ENCODE data around the gene TRAF2. TPM values are rescaled to one million over a fixed set of nuclear protein-coding genes. Genes with fewer than 3 reads are reported as not detected.
A peak's percentile ranks its signal among the peaks of the same experiment; 100 is the strongest.
"Not testable (repeated sequence)": the region's sequence is repeated elsewhere in the genome, so short reads cannot be mapped to it uniquely, and the experiment has no call there.

The TRAF2 gene
- 4.7 TPM for total RNA-seq

GRCh38 chr9:136885950-136886578 is at the start of gene TRAF2:
TRAF2 (plus strand) TSS chr9:136886516; CDS start chr9:136898741, 12,225 bp downstream.
- peaks cover 15 to 35% (median 16%) of the 10 kb centered on the region in 3 donors for H3K4me1 ChIP-seq (ENCODE audit: control insufficient read depth in 3 of 3, insufficient read depth in 3 of 3, low read length in 3 of 3)
- no peaks in the 10 kb centered on the region for H3K9me3 ChIP-seq (ENCODE audit: control insufficient read depth in 3 of 3, low read length in 3 of 3)
- peak within 1 kb of the TSS; percentile 65 to 81 (median 78) for H3K4me3 ChIP-seq (ENCODE audit: low read length in 3 of 3)
- no peaks in the 10 kb centered on the region for H3K27me3 ChIP-seq (ENCODE audit: control insufficient read depth in 3 of 3, insufficient read depth in 3 of 3, low read length in 3 of 3)
- peaks cover 3 to 4% (median 3%) of the 10 kb centered on the region in 3 donors for H3K36me3 ChIP-seq (ENCODE audit: control insufficient read depth in 3 of 3, insufficient read depth in 3 of 3, low read length in 3 of 3)
- H3K9ac ChIP-seq (ENCODE audit: low read depth in 1 of 3, low read length in 3 of 3), result peak within 1 kb of the TSS; percentile 70 to 87 (median 84)
- peak within 1 kb of the TSS; percentile 75 for H3K27ac ChIP-seq (ENCODE audit: low read depth, low read length)

GRCh38 chr9:136837146-136837855 is 49.0 kb upstream of the TRAF2 start:
- peaks cover 13 to 33% (median 31%) of the 10 kb centered on the region in 3 donors for H3K36me3 ChIP-seq (ENCODE audit: control insufficient read depth in 3 of 3, insufficient read depth in 3 of 3, low read length in 3 of 3)
- H3K4me1 ChIP-seq (ENCODE audit: control insufficient read depth in 3 of 3, insufficient read depth in 3 of 3, low read length in 3 of 3), result peaks cover 18 to 19% (median 18%) of the 10 kb centered on the region in 3 donors
- no peaks in the 10 kb centered on the region for H3K9me3 ChIP-seq (ENCODE audit: control insufficient read depth in 3 of 3, low read length in 3 of 3)
- H3K27ac ChIP-seq (ENCODE audit: low read depth, low read length), result no peak overlapping the region
- no peak overlapping the region for H3K4me3 ChIP-seq (ENCODE audit: low read length in 3 of 3)
- no peak overlapping the region for H3K9ac ChIP-seq (ENCODE audit: low read depth in 1 of 3, low read length in 3 of 3)
- no peaks in the 10 kb centered on the region for H3K27me3 ChIP-seq (ENCODE audit: control insufficient read depth in 3 of 3, insufficient read depth in 3 of 3, low read length in 3 of 3)

- H3K27me3 ChIP-seq (ENCODE audit: control insufficient read depth in 3 of 3, insufficient read depth in 3 of 3, low read length in 3 of 3); H3K9ac ChIP-seq (ENCODE audit: low read depth in 1 of 3, low read length in 3 of 3); H3K9me3 ChIP-seq (ENCODE audit: control insufficient read depth in 3 of 3, low read length in 3 of 3); H3K27ac ChIP-seq (ENCODE audit: low read depth, low read length); H3K4me3 ChIP-seq (ENCODE audit: low read length in 3 of 3): not testable (repeated sequence)
- peaks cover 13 to 22% (median 21%) of the 10 kb centered on the region in 3 donors for H3K4me1 ChIP-seq (ENCODE audit: control insufficient read depth in 3 of 3, insufficient read depth in 3 of 3, low read length in 3 of 3)
- H3K36me3 ChIP-seq (ENCODE audit: control insufficient read depth in 3 of 3, insufficient read depth in 3 of 3, low read length in 3 of 3), result peaks cover 7 to 29% (median 26%) of the 10 kb centered on the region in 3 donors
These were observed 48.4 kb upstream of the TRAF2 start for GRCh38 chr9:136837856-136838277.

GRCh38 chr9:136838314-136839228 is 47.7 kb upstream of the TRAF2 start:
- H3K9me3 ChIP-seq (ENCODE audit: control insufficient read depth in 3 of 3, low read length in 3 of 3), result no peaks in the 10 kb centered on the region
- peak overlapping the region in 1 of 3 donors; percentile 16 for H3K9ac ChIP-seq (ENCODE audit: low read depth in 1 of 3, low read length in 3 of 3)
- H3K36me3 ChIP-seq (ENCODE audit: control insufficient read depth in 3 of 3, insufficient read depth in 3 of 3, low read length in 3 of 3), result peaks cover 7 to 29% (median 26%) of the 10 kb centered on the region in 3 donors
- no peak overlapping the region for H3K4me3 ChIP-seq (ENCODE audit: low read length in 3 of 3)
- H3K27me3 ChIP-seq (ENCODE audit: control insufficient read depth in 3 of 3, insufficient read depth in 3 of 3, low read length in 3 of 3), result no peaks in the 10 kb centered on the region
- peaks cover 18 to 28% (median 27%) of the 10 kb centered on the region in 3 donors for H3K4me1 ChIP-seq (ENCODE audit: control insufficient read depth in 3 of 3, insufficient read depth in 3 of 3, low read length in 3 of 3)
- H3K27ac ChIP-seq (ENCODE audit: low read depth, low read length), result no peak overlapping the region

- Histone ChIP-seq H3K9ac (ENCODE audit: low read depth in 1 of 3, low read length in 3 of 3) (peak overlapping the region in 1 of 3 donors; percentile 16), H3K27ac (ENCODE audit: low read depth, low read length) (no peak overlapping the region), H3K36me3 (ENCODE audit: control insufficient read depth in 3 of 3, insufficient read depth in 3 of 3, low read length in 3 of 3) (peaks cover 7 to 26% (median 24%) of the 10 kb centered on the region in 3 donors), H3K4me1 (ENCODE audit: control insufficient read depth in 3 of 3, insufficient read depth in 3 of 3, low read length in 3 of 3) (peaks cover 19 to 30% (median 28%) of the 10 kb centered on the region in 3 donors), H3K4me3 (ENCODE audit: low read length in 3 of 3) (no peak overlapping the region), H3K27me3 (ENCODE audit: control insufficient read depth in 3 of 3, insufficient read depth in 3 of 3, low read length in 3 of 3) (no peaks in the 10 kb centered on the region), H3K9me3 (ENCODE audit: control insufficient read depth in 3 of 3, low read length in 3 of 3) (no peaks in the 10 kb centered on the region)
These were observed 46.8 kb upstream of the TRAF2 start for GRCh38 chr9:136839229-136840139.

GRCh38 chr9:136840140-136840876 is 46.0 kb upstream of the TRAF2 start:
- no peak overlapping the region for H3K27ac ChIP-seq (ENCODE audit: low read depth, low read length)
- no peaks in the 10 kb centered on the region for H3K9me3 ChIP-seq (ENCODE audit: control insufficient read depth in 3 of 3, low read length in 3 of 3)
- H3K9ac ChIP-seq (ENCODE audit: low read depth in 1 of 3, low read length in 3 of 3), result no peak overlapping the region
- peaks cover 7 to 26% (median 23%) of the 10 kb centered on the region in 3 donors for H3K36me3 ChIP-seq (ENCODE audit: control insufficient read depth in 3 of 3, insufficient read depth in 3 of 3, low read length in 3 of 3)
- H3K4me3 ChIP-seq (ENCODE audit: low read length in 3 of 3), result no peak overlapping the region
- H3K27me3 ChIP-seq (ENCODE audit: control insufficient read depth in 3 of 3, insufficient read depth in 3 of 3, low read length in 3 of 3), result peaks cover 0 to 2% (median 0%) of the 10 kb centered on the region in 3 donors
- peaks cover 19 to 30% (median 28%) of the 10 kb centered on the region in 3 donors for H3K4me1 ChIP-seq (ENCODE audit: control insufficient read depth in 3 of 3, insufficient read depth in 3 of 3, low read length in 3 of 3)

GRCh38 chr9:136840877-136841645 is 45.3 kb upstream of the TRAF2 start:
- no peak overlapping the region for H3K4me3 ChIP-seq (ENCODE audit: low read length in 3 of 3)
- peaks cover 7 to 23% (median 19%) of the 10 kb centered on the region in 3 donors for H3K36me3 ChIP-seq (ENCODE audit: control insufficient read depth in 3 of 3, insufficient read depth in 3 of 3, low read length in 3 of 3)
- no peaks in the 10 kb centered on the region for H3K9me3 ChIP-seq (ENCODE audit: control insufficient read depth in 3 of 3, low read length in 3 of 3)
- H3K4me1 ChIP-seq (ENCODE audit: control insufficient read depth in 3 of 3, insufficient read depth in 3 of 3, low read length in 3 of 3), result peaks cover 19 to 30% (median 28%) of the 10 kb centered on the region in 3 donors
- peaks cover 0 to 9% (median 0%) of the 10 kb centered on the region in 3 donors for H3K27me3 ChIP-seq (ENCODE audit: control insufficient read depth in 3 of 3, insufficient read depth in 3 of 3, low read length in 3 of 3)
- H3K9ac ChIP-seq (ENCODE audit: low read depth in 1 of 3, low read length in 3 of 3), result peak overlapping the region in 1 of 3 donors; percentile 40
- H3K27ac ChIP-seq (ENCODE audit: low read depth, low read length), result no peak overlapping the region

Measured in skeletal muscle tissue (tissue), 4 donors.